Suprapubic skin (tissue), 4 donors: ENCODE results near the gene B9D1. TPM values are rescaled to one million over a fixed set of nuclear protein-coding genes. Genes with fewer than 3 reads are reported as not detected.

Experiments used
- DNase-seq, 2 donors: peaks; one replicate each; pipeline ENCODE4 v3.0.0-alpha.2; 2019; ENCODE audit warnings: low spot score in 2 of 2
- H3K27ac ChIP-seq: fragments of 200-600 bp; sonication (generic); one replicate; pipeline ENCODE4 v1.5.1; 2019
- H3K27me3 ChIP-seq: fragments of 200-600 bp; sonication (generic); one replicate; pipeline ENCODE4 v1.5.1; 2019
- H3K36me3 ChIP-seq: fragments of 200-600 bp; sonication (generic); one replicate; pipeline ENCODE4 v1.5.1; 2019
- H3K4me1 ChIP-seq: fragments of 200-600 bp; sonication (generic); one replicate; pipeline ENCODE4 v1.5.1; 2019
- H3K4me3 ChIP-seq: fragments of 200-600 bp; sonication (generic); one replicate; pipeline ENCODE4 v1.5.1; 2019; ENCODE audit warnings: mild to moderate bottlenecking
- H3K9me3 ChIP-seq: fragments of 200-600 bp; sonication (generic); one replicate; pipeline ENCODE4 v1.5.1; 2019
- EP300 ChIP-seq: sonication (generic); formaldehyde crosslinking; IDR thresholded peaks from one replicate; pipeline ENCODE4 v1.6.1; 2017; ENCODE audit warnings: antibody characterized with exemption
- POLR2A ChIP-seq, 2 donors: fragments of 450-650 bp; IDR thresholded peaks; one replicate each; pipeline ENCODE4 v1.6.1; 2017; ENCODE audit warnings: antibody characterized with exemption in 2 of 2, mild to moderate bottlenecking in 2 of 2, moderate library complexity in 2 of 2
- POLR2AphosphoS5 ChIP-seq, 3 donors: sonication (generic); formaldehyde crosslinking; IDR thresholded peaks; one replicate each; pipeline ENCODE4 v1.6.1; 2017; ENCODE audit warnings: antibody characterized with exemption in 3 of 3
- WGBS: methylation state at CpG from one replicate; pipeline ENCODE4 v1.1.5; 2018; 5-methylcytosine and 5-hydroxymethylcytosine counted together
- total RNA-seq, 4 donors: library from RNA; depleted of rRNA; stranded (reverse); fragments of >200 nt; gene quantifications; one replicate each; pipeline ENCODE4 v1.1.0, GENCODE V29; 2016
- TF ChIP-seq, protein P1 (sequence below), 2 donors: fragments of 200-600 bp in 1 of 2; fragments of 450-650 bp in 1 of 2; sonication (generic) in 1 of 2; IDR thresholded peaks; one replicate each; pipeline ENCODE4 v1.5.1; 2016 to 2019; ENCODE audit warnings: antibody characterized with exemption in 2 of 2, mild to moderate bottlenecking in 1 of 2, moderate library complexity in 1 of 2

B9D1 gene
- total RNA-seq, 4 donors from 2014 or later: 10.7 to 21.7 (median 17.3) TPM

DNA sequence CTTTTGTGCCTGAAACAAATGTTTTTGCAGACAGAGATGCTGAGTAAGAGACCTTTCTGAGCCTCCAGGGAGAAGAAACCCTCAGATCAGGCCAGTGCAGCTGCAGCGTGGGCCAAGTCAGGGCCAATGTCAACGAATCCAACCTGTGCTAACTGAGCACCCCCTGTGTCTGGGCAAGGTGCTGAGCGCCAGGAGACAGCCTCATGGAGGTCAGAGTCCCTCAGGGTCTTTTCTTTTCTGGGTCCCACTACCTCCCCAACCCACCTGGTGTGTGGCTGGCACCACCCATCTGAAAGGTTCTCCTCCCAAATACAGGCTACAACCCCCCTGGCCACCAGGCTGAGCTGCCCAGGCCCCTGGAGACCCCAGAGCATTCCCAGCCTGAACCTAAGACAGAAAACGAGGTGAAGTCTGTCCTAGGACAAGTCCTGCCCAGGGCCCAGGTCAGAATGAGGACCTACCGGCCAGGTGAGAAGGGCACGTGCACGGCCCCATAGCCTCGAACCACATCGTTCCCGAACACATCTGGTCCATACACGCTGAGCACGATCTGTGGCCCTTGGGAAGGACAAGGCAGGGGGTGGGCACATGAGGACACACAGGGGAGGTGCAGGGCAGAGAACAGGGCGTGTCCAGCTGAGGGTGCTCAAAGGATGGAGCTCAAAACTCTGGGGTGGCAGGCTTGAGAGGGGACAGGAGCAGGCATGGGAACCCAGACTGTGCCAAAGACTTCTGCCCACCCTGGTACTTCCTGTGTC is 15.0 kb downstream of the B9D1 start:
- Histone ChIP-seq H3K4me3 (no peak overlapping the region), H3K9me3 (no peaks in the 10 kb centered on the region), H3K36me3 (no peaks in the 10 kb centered on the region), H3K27ac (peak overlapping the region; percentile 77), H3K27me3 (no peaks in the 10 kb centered on the region), H3K4me1 (peaks cover 61% of the 10 kb centered on the region)
- DNase-seq: peak; percentile 62 to 77
- TF ChIP-seq POLR2AphosphoS5 (IDR thresholded peaks at IDR 0.05): no peak
- no peak for TF ChIP-seq POLR2A (IDR thresholded peaks at IDR 0.05)
- no peak for TF ChIP-seq EP300
- TF ChIP-seq, protein P1, sequence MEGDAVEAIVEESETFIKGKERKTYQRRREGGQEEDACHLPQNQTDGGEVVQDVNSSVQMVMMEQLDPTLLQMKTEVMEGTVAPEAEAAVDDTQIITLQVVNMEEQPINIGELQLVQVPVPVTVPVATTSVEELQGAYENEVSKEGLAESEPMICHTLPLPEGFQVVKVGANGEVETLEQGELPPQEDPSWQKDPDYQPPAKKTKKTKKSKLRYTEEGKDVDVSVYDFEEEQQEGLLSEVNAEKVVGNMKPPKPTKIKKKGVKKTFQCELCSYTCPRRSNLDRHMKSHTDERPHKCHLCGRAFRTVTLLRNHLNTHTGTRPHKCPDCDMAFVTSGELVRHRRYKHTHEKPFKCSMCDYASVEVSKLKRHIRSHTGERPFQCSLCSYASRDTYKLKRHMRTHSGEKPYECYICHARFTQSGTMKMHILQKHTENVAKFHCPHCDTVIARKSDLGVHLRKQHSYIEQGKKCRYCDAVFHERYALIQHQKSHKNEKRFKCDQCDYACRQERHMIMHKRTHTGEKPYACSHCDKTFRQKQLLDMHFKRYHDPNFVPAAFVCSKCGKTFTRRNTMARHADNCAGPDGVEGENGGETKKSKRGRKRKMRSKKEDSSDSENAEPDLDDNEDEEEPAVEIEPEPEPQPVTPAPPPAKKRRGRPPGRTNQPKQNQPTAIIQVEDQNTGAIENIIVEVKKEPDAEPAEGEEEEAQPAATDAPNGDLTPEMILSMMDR (IDR thresholded peaks at IDR 0.05): no peak
- 76% methylated on average over 13 of the region's 13 CpGs for WGBS

- Histone ChIP-seq H3K27ac (peak overlapping the region; percentile 77), H3K9me3 (no peaks in the 10 kb centered on the region), H3K4me1 (peaks cover 70% of the 10 kb centered on the region), H3K27me3 (no peaks in the 10 kb centered on the region), H3K36me3 (no peaks in the 10 kb centered on the region), H3K4me3 (no peak overlapping the region)
- peak; percentile 83 to 86 for DNase-seq
- TF ChIP-seq, protein P1 (IDR thresholded peaks at IDR 0.05): no peak
- TF ChIP-seq POLR2AphosphoS5 (IDR thresholded peaks at IDR 0.05) (no peak), EP300 (no peak), POLR2A (IDR thresholded peaks at IDR 0.05) (no peak)
- 20% methylated on average over 11 of the region's 19 CpGs for WGBS
Observed at GRCh38 chr17:19346351-19347255, 15.9 kb downstream of the B9D1 start.

GRCh38 chr17:19345486-19346350 is 16.8 kb downstream of the B9D1 start:
- Histone ChIP-seq H3K27ac (peak overlapping the region; percentile 77), H3K9me3 (no peaks in the 10 kb centered on the region), H3K4me1 (peaks cover 75% of the 10 kb centered on the region), H3K36me3 (no peaks in the 10 kb centered on the region), H3K27me3 (no peaks in the 10 kb centered on the region), H3K4me3 (no peak overlapping the region)
- TF ChIP-seq POLR2AphosphoS5 (IDR thresholded peaks at IDR 0.05) (no peak), POLR2A (IDR thresholded peaks at IDR 0.05) (no peak), EP300 (no peak)
- TF ChIP-seq, protein P1 (IDR thresholded peaks at IDR 0.05): no peak
- WGBS: 87% methylated on average over 8 of the region's 13 CpGs
- DNase-seq: peak in 1 of 2 donors; percentile 37

- no peak for TF ChIP-seq POLR2AphosphoS5 (IDR thresholded peaks at IDR 0.05)
- TF ChIP-seq, protein P1 (IDR thresholded peaks at IDR 0.05): no peak
- no peak for TF ChIP-seq EP300
- TF ChIP-seq POLR2A (IDR thresholded peaks at IDR 0.05): no peak
- WGBS: 89% methylated on average over 7 of the region's 7 CpGs
- no peaks in the 10 kb centered on the region for H3K9me3 ChIP-seq
Observed at GRCh38 chr17:19345067-19345460, 17.5 kb downstream of the B9D1 start.

More at GRCh38 chr17:19345067-19345460, 17.5 kb downstream of the B9D1 start:
- Histone ChIP-seq H3K36me3 (no peaks in the 10 kb centered on the region), H3K4me1 (peaks cover 75% of the 10 kb centered on the region), H3K27ac (peak overlapping the region; percentile 77), H3K27me3 (no peaks in the 10 kb centered on the region), H3K4me3 (no peak overlapping the region)
- peak in 1 of 2 donors; percentile 56 for DNase-seq
